Amygdala (tissue), 56 donors: ENCODE data around the gene TFPI.

Source experiments
- DNase-seq, 56 donors: peaks; one replicate each; lab custom pipeline; 2025; lab: John Stamatoyannopoulos, UW

Gene TFPI

GRCh38 chr2:187475499-187476248 lies 78.6 kb downstream of the TFPI start:
- DNase-seq, result no peak

- no peak for DNase-seq
Measured at GRCh38 chr2:187470698-187471097, 83.5 kb downstream of the TFPI start.

GRCh38 chr2:187469538-187469937 lies 84.7 kb downstream of the TFPI start:
- no peak for DNase-seq

- no peak for DNase-seq
Measured at GRCh38 chr2:187468262-187468661, 86.0 kb downstream of the TFPI start.

GRCh38 chr2:187466129-187466792 lies 88.0 kb downstream of the TFPI start:
- DNase-seq, result no peak

GRCh38 chr2:187462839-187463238 lies 91.4 kb downstream of the TFPI start:
- no peak for DNase-seq

GRCh38 chr2:187461294-187462261 lies 92.7 kb downstream of the TFPI start:
- DNase-seq, result no peak

GRCh38 chr2:187459256-187459655 lies 95.0 kb downstream of the TFPI start:
- DNase-seq, result no peak

- DNase-seq, result no peak
Measured at GRCh38 chr2:187453078-187453641, 101.1 kb downstream of the TFPI start.

GRCh38 chr2:187451510-187451909 lies 102.7 kb downstream of the TFPI start:
- DNase-seq, result no peak

- no peak for DNase-seq
Measured at GRCh38 chr2:187447336-187447735, 106.9 kb downstream of the TFPI start.

- DNase-seq, result no peak
Measured at GRCh38 chr2:187446711-187447110, 107.5 kb downstream of the TFPI start.

- no peak for DNase-seq
Measured at GRCh38 chr2:187445051-187445450, 109.2 kb downstream of the TFPI start.

- DNase-seq, result no peak
Measured at GRCh38 chr2:187442778-187443177, 111.5 kb downstream of the TFPI start.

GRCh38 chr2:187442378-187442777 lies 111.9 kb downstream of the TFPI start:
- no peak for DNase-seq

- DNase-seq, result no peak
Measured at GRCh38 chr2:187440101-187440675, 114.0 kb downstream of the TFPI start.

- no peak for DNase-seq
Measured at GRCh38 chr2:187438455-187438854, 115.8 kb downstream of the TFPI start.

- no peak for DNase-seq
Measured at GRCh38 chr2:187435756-187436155, 118.5 kb downstream of the TFPI start.

GRCh38 chr2:187435078-187435477 lies 119.2 kb downstream of the TFPI start:
- no peak for DNase-seq

- no peak for DNase-seq
Measured at GRCh38 chr2:187434342-187434785, 119.9 kb downstream of the TFPI start.
